DND-41 (cell line): ENCODE measurements around the gene FHIT.

Source experiments
- EZH2 ChIP-seq: IDR thresholded peaks from 3 replicates; pipeline ENCODE4 v1.6.1; 2012; ENCODE audit warnings: borderline replicate concordance, low read depth, mild to moderate bottlenecking, moderate library complexity, low read length, inconsistent platforms; ENCODE audit not compliant: severe bottlenecking
- TF ChIP-seq, protein P1 (sequence below): IDR thresholded peaks from 2 replicates; pipeline ENCODE4 v1.5.1; 2012; ENCODE audit warnings: borderline replicate concordance, low read length, moderate library complexity, mild to moderate bottlenecking; ENCODE audit not compliant: poor library complexity, severe bottlenecking; ENCODE audit errors: extremely low read depth

DNA sequence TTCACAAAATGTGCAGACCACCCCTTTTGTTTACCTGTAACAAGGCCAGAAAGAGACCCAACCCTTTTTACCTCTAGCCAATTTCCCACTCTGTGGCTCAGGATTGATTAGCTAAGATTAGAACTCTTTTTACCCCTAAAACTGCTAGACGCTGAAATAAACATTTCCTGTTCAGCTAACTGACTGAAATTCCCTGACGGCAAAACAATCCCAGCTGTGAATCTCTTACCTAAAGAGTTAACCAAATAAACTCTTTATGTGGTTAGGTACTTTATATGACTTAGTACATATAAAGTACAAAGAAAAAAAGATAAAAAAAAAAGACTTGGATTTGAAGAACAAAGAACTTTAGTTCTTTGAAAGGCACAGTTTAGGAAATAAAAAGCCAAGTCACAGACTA lies 988.7 kb downstream of the FHIT start:
- TF ChIP-seq, protein P1, sequence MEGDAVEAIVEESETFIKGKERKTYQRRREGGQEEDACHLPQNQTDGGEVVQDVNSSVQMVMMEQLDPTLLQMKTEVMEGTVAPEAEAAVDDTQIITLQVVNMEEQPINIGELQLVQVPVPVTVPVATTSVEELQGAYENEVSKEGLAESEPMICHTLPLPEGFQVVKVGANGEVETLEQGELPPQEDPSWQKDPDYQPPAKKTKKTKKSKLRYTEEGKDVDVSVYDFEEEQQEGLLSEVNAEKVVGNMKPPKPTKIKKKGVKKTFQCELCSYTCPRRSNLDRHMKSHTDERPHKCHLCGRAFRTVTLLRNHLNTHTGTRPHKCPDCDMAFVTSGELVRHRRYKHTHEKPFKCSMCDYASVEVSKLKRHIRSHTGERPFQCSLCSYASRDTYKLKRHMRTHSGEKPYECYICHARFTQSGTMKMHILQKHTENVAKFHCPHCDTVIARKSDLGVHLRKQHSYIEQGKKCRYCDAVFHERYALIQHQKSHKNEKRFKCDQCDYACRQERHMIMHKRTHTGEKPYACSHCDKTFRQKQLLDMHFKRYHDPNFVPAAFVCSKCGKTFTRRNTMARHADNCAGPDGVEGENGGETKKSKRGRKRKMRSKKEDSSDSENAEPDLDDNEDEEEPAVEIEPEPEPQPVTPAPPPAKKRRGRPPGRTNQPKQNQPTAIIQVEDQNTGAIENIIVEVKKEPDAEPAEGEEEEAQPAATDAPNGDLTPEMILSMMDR, result no peak
- no peak for TF ChIP-seq EZH2
